Posterior vena cava (tissue), 2 donors: ENCODE data around the gene MRPL57. TPM values are rescaled to one million over a fixed set of nuclear protein-coding genes. Genes with fewer than 3 reads are reported as not detected.

Experiments used
- DNase-seq: peaks from one replicate; pipeline ENCODE4 v3.0.0-alpha.2; 2020; ENCODE audit warnings: low spot score
- intact Hi-C, 2 donors: fragments of 100-400 bp; cut with DNase I; formaldehyde crosslinking; loops; one replicate each; pipeline versions ENCODE4 v1.14.1 to v1.14.2; 2022 to 2023
- total RNA-seq, 2 donors: library from RNA; stranded (reverse); fragmentation: NEBNext Ultra II Directional; extraction: Animal tissue kit (Norgen Biotek cat#: 25700); gene quantifications; one replicate each; pipeline ENCODE4 v1.2.1, GENCODE V29; 2021
- donor health status: DM: yes; HTN: yes; CAD: no.
- donor health status: DM: yes; HTN: yes; CAD: no.

MRPL57 gene
- total RNA-seq, 2 donors from 2014 or later: 10.1 to 11.1 TPM

DNA sequence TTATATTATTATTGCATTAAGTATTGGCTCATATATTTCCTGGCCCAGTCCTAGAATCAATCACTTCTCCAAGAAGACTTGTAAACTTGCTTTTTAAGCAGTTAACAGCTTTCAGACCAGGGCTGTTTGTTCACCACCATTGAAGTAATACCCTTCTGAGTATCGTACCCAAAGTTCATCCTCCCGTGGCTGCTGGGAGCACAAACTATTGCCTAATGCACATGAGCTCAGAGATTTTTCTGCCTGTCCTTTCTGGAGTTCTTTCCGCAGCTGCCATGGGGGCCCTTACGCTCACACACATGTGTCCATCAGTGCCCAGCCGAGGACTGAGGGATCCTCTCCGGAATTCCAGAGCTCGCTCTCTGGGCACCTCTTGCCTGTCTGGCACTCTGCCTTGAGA, 51.5 kb downstream of the MRPL57 start:
- DNase-seq: no peak
- intact Hi-C loops: no loop called here

Other genes with a start within 250 kb of the MRPL57 start
- 10 to 100 TPM; 37.2 to 41.8 TPM for gene LATS2, start 115.1 kb upstream of the MRPL57 start, total RNA-seq
- 100 to 1,000 TPM; 177 to 182 TPM for gene SAP18, start 36.5 kb upstream of the MRPL57 start, total RNA-seq
- 1 to 10 TPM in 1 of 2 donors, under 1 TPM in 1; 0.86 to 1.7 TPM for gene SKA3, start 106 bp upstream of the MRPL57 start, total RNA-seq